ENCODE results near the gene SLC2A5.

The SLC2A5 gene

DNA sequence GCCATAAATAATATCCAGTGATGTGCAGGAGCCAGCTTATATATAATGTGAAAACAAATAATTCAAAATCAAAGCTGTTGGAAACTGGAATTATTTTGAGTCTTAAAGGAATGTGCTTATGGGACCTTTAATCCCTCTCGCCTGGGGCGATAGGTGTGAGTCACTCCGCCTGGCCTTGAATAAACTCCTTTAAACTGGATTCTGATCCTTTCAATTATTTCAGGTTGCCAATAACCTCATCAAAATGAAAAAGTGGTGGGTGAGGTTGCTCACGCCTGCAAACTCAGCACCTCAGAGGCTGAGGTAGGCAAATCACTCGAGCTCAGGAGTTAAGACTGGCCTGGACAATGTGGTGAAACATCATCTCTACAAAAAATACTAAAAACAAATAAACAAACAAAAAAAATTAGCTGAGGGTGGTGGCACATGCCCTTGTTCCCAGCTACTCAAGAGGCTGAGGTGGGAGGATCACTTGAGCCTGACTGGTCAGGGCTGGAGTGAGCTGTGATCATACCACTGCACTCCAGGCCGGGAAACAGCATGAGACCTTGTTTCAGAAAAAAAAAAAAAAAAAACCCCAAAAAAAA is 11.4 kb upstream of the SLC2A5 start:
- no peak overlapping the region for H3K4me3 ChIP-seq (replicated peaks; ENCODE audit: low read depth, low read length)
- TF ChIP-seq, protein P1, sequence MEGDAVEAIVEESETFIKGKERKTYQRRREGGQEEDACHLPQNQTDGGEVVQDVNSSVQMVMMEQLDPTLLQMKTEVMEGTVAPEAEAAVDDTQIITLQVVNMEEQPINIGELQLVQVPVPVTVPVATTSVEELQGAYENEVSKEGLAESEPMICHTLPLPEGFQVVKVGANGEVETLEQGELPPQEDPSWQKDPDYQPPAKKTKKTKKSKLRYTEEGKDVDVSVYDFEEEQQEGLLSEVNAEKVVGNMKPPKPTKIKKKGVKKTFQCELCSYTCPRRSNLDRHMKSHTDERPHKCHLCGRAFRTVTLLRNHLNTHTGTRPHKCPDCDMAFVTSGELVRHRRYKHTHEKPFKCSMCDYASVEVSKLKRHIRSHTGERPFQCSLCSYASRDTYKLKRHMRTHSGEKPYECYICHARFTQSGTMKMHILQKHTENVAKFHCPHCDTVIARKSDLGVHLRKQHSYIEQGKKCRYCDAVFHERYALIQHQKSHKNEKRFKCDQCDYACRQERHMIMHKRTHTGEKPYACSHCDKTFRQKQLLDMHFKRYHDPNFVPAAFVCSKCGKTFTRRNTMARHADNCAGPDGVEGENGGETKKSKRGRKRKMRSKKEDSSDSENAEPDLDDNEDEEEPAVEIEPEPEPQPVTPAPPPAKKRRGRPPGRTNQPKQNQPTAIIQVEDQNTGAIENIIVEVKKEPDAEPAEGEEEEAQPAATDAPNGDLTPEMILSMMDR (IDR thresholded peaks at IDR 0.05; ENCODE audit: low read length, missing control alignments): no peak
- DNase-seq (ENCODE audit: low read depth): no peak

DNA sequence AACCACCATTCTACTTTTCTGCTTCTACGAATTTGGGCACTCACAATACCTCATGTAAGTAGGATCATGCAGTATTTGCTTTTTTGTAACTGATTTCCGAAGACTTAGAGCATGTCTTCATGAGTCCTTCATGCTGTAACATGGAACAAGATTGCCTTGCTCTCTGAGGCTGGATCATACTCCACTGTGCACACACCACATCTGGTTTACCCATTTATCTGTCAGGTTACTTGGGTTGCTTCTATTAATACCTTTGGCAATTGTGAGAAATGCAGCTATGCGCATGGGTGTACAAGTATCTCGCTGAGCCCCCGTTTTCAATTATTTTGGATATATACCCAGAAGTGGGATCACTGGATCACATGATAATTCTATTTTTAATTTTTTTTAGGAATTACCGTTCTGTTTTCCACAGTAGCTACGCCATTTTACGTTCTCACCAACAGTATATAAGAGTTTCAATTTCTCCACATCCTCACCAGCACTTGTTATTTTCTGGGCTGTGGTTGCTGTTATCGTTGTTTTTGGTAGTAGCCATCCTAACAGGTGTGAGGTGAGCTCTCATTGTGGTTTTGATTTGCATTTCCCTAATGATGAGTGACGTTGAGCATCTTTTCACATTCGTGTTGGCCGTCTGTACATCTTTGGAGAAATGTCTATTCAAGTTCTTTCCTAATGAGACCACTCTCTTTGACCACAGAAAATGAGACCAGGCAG is 10.7 kb upstream of the SLC2A5 start:
- TF ChIP-seq, protein P1 (IDR thresholded peaks at IDR 0.05; ENCODE audit: low read length, missing control alignments): no peak
- H3K4me3 ChIP-seq (replicated peaks; ENCODE audit: low read depth, low read length): no peak overlapping the region
- no peak for DNase-seq (ENCODE audit: low read depth)

DNA sequence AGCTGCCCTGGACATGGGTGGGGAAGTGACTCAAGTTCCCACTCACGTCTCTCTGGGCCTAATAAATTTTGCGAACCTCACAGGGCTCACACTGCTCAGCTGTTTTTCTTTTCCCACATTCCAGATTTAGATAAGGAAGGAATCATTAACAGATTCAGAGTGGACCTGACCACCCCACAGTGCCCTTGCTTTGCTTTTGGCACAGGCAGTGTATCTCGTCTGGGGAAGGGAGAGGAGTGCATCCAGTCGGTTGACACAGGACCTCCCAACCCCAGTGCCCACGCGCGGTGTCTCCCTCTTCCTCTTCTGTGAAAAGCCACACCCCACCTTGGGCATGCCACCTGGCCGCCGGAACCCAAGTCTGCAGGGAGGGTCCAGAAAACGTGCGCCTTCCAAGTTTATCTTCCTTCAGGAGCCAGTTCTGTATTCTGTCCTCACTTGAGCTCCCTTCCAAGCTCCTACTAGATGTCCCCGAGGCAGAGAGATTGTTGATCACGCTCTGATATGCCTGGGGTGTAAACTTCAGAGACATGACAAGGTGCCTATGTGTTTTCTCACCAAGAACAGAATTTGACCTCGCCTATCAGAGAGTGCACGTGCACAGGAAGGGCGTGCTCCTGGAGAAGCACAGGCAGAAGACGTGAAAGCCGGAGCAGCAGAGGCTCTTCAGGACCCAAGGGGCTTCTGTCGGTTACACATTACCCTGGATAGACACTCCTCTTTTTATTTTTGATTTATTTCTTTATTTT is 9.5 kb upstream of the SLC2A5 start:
- DNase-seq (ENCODE audit: low read depth): no peak
- H3K4me3 ChIP-seq (replicated peaks; ENCODE audit: low read depth, low read length): no peak overlapping the region
- TF ChIP-seq, protein P1 (IDR thresholded peaks at IDR 0.05; ENCODE audit: low read length, missing control alignments): no peak

DNA sequence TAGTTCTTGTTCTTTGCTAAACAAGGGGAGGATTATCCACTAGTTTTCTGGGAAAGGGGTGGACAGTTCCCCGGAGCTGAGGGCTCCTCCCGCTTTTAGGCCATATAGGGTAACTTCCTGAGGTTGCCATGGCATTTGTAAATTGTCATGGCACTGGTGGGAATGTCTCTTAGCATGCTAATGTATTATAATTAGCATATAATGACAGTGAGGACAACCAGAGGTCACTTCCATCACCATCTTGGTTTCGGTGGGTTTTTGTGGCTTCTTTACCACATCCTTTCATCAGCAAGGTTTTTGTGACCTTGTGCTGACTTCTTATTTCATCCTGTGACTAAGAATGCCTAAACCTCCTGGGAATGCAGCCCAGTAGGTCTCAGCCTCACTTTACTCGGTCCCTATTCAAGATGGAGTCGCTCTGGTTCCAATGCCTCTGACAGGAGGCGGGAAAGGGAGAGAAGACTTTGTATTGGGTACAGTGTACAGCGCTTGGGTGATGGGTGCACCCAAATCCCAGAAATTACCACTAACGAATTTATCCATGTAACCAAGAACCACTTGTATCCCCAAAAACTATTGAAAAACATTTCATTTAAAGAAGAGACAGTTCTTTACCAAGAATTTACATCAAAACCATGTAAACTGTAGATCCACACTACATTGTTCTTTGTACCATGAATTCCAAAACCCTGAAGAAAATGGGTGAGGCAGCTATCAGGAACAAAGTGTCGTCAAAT is 8.7 kb upstream of the SLC2A5 start:
- TF ChIP-seq, protein P1 (IDR thresholded peaks at IDR 0.05; ENCODE audit: low read length, missing control alignments): no peak
- no peak for DNase-seq (ENCODE audit: low read depth)
- no peak overlapping the region for H3K4me3 ChIP-seq (replicated peaks; ENCODE audit: low read depth, low read length)

DNA sequence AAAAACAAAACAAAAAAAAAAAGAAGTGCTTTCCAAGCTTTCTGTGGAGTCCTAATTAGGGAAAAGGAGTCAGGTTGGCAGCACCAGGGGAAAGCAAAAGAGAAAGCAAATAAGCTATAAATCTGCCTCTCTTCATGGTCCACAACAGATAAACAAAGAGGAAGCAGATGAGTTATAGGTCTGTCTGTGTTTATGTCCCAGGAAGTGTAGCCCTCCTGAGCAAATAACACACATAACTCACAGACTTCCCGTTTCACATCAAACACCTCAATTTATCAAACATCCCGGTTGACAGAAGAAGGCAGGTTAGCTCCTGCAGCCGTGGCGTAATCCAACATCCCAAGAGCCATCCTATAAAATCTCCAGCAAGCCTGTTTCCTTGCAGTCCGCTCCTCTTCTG is 5.6 kb upstream of the SLC2A5 start:
- H3K4me3 ChIP-seq (replicated peaks; ENCODE audit: low read depth, low read length): no peak overlapping the region
- TF ChIP-seq, protein P1 (IDR thresholded peaks at IDR 0.05; ENCODE audit: low read length, missing control alignments): no peak
- no peak for DNase-seq (ENCODE audit: low read depth)

DNA sequence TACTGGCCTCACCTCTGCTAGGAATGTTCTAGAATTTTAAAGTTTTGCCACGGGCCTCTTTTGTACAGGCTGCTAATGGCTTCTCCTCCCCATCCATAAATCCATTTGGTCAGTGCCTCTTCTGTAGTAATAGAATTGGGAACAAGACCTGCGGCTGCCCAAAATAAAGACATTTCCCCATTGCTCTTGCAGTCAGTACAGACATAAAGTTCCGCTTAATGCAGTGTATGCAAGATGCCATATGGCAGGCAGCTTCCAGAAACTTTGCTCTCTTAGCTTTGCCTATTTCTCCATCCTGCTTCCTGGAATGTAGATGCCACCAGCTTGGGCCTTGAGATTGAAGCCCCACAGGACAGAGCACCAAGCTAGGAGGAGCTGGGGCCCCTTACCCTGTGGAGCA is 3.7 kb upstream of the SLC2A5 start:
- DNase-seq (ENCODE audit: low read depth): no peak
- no peak overlapping the region for H3K4me3 ChIP-seq (replicated peaks; ENCODE audit: low read depth, low read length)
- TF ChIP-seq, protein P1 (IDR thresholded peaks at IDR 0.05; ENCODE audit: low read length, missing control alignments): no peak
